MM.1S (cell line): Measurements from ENCODE around the gene RUSF1.
"Not testable (repeated sequence)": the region's sequence is repeated elsewhere in the genome, so short reads cannot be mapped to it uniquely, and the experiment has no call there.

ENCODE experiments used
- DNase-seq: peaks from one replicate; pipeline ENCODE4 v3.0.0-alpha.2; 2015
- H2AFZ ChIP-seq: fragments of 300-600 bp; sonication (generic); 2 replicates; pipeline ENCODE4 v1.6.0; 2016; ENCODE audit warnings: antibody characterized with exemption, low read length
- H3F3A ChIP-seq: fragments of 300-600 bp; sonication (generic); 2 replicates; pipeline ENCODE4 v1.6.1; 2016; ENCODE audit warnings: mild to moderate bottlenecking, antibody characterized with exemption, low read length, moderate library complexity, mixed read lengths; ENCODE audit not compliant: insufficient read depth
- H3K27ac ChIP-seq: fragments of 300-600 bp; sonication (generic); 2 replicates; pipeline ENCODE4 v1.5.1; 2016; ENCODE audit warnings: mild to moderate bottlenecking, low read length
- H3K27me3 ChIP-seq: fragments of 300-600 bp; sonication (generic); replicated peaks from 2 replicates; pipeline ENCODE4 v1.6.0; 2016; ENCODE audit warnings: low read length; ENCODE audit not compliant: insufficient read depth
- H3K36me3 ChIP-seq: fragments of 300-600 bp; sonication (generic); replicated peaks from 2 replicates; pipeline ENCODE4 v1.6.1; 2016; ENCODE audit warnings: mild to moderate bottlenecking, low read length, mixed read lengths; ENCODE audit not compliant: insufficient read depth
- H3K4me1 ChIP-seq: fragments of 300-600 bp; sonication (generic); 2 replicates; pipeline ENCODE4 v1.6.1; 2016; ENCODE audit warnings: low read length, mixed read lengths
- H3K4me2 ChIP-seq: fragments of 300-600 bp; sonication (generic); 2 replicates; pipeline ENCODE4 v1.6.0; 2016; ENCODE audit warnings: low read depth, low read length
- H3K4me3 ChIP-seq: fragments of 300-600 bp; sonication (generic); 2 replicates; pipeline ENCODE4 v1.5.1; 2016; ENCODE audit warnings: low read length, mixed read lengths
- H3K79me2 ChIP-seq: fragments of 300-600 bp; sonication (generic); 2 replicates; pipeline ENCODE4 v1.6.1; 2016; ENCODE audit warnings: mixed run types, low read length, mixed read lengths
- H3K9ac ChIP-seq: fragments of 300-600 bp; sonication (generic); 2 replicates; pipeline ENCODE4 v1.6.1; 2016; ENCODE audit warnings: low read length, mixed read lengths
- H3K9me2 ChIP-seq: fragments of 300-600 bp; sonication (generic); replicated peaks from 2 replicates; pipeline ENCODE4 v1.6.1; 2016; ENCODE audit warnings: mild to moderate bottlenecking, low read length, mixed read lengths; ENCODE audit not compliant: insufficient read depth
- H3K9me3 ChIP-seq: fragments of 300-600 bp; sonication (generic); replicated peaks from 2 replicates; pipeline ENCODE4 v1.6.1; 2016; ENCODE audit warnings: mild to moderate bottlenecking, low read length, mixed read lengths; ENCODE audit not compliant: insufficient read depth
- H4K20me1 ChIP-seq: fragments of 300-600 bp; sonication (generic); 2 replicates; pipeline ENCODE4 v1.6.1; 2016; ENCODE audit warnings: mild to moderate bottlenecking, low read length, moderate library complexity, mixed read lengths; ENCODE audit not compliant: insufficient read depth
- CTCF ChIP-seq: fragments of 300-600 bp; sonication (generic); IDR thresholded peaks from 2 replicates; pipeline ENCODE4 v1.5.1; 2016; ENCODE audit warnings: antibody characterized with exemption, low read length, mixed read lengths
- EZH2 ChIP-seq: fragments of 300-600 bp; sonication (generic); optimal IDR thresholded peaks from 2 replicates; pipeline ENCODE3; 2017; ENCODE audit warnings: low read depth, mild to moderate bottlenecking, antibody characterized with exemption, low read length, mixed read lengths
- EZH2phosphoT487 ChIP-seq: fragments of 300-600 bp; sonication (generic); IDR thresholded peaks from 2 replicates; pipeline ENCODE4 v1.6.1; 2018; ENCODE audit warnings: antibody characterized with exemption, low read length

The RUSF1 gene

GRCh38 chr16:31484491-31485171 lies 23.6 kb downstream of the RUSF1 start:
- H3K9me3 ChIP-seq, result no peaks in the 10 kb centered on the region
- DNase-seq, result no peak
- 0 out of 2 replicates have a peak, but pooled peaks cover 10% of the 10 kb centered on the region for H3K27me3 ChIP-seq
- H3K79me2 ChIP-seq, result no peaks in the 10 kb centered on the region
- no peak overlapping the region for H3K27ac ChIP-seq
- TF ChIP-seq EZH2 (no peak), EZH2phosphoT487 (no peak), CTCF (no peak)
- no peaks in the 10 kb centered on the region for H3F3A ChIP-seq
- H3K4me1 ChIP-seq, result no peaks in the 10 kb centered on the region
- no peak overlapping the region for H3K4me2 ChIP-seq
- no peaks in the 10 kb centered on the region for H3K9me2 ChIP-seq
- no peaks in the 10 kb centered on the region for H4K20me1 ChIP-seq
- H3K9ac ChIP-seq, result no peak overlapping the region
- no peak overlapping the region for H3K4me3 ChIP-seq
- no peak overlapping the region for H2AFZ ChIP-seq
- no peaks in the 10 kb centered on the region for H3K36me3 ChIP-seq

GRCh38 chr16:31484048-31484447 lies 24.1 kb downstream of the RUSF1 start:
- H3K36me3 ChIP-seq, H3K9me3 ChIP-seq, H3K4me3 ChIP-seq, H3K79me2 ChIP-seq, H3K4me2 ChIP-seq, H2AFZ ChIP-seq, H3F3A ChIP-seq, H3K9me2 ChIP-seq, DNase-seq, H3K9ac ChIP-seq, H3K4me1 ChIP-seq, H4K20me1 ChIP-seq, H3K27ac ChIP-seq: not testable (repeated sequence)
- H3K27me3 ChIP-seq, result 0 out of 2 replicates have a peak, but pooled peaks cover 10% of the 10 kb centered on the region

- Histone ChIP-seq H3K4me3 (no peak within 1 kb of the TSS), H3K9ac (no peak within 1 kb of the TSS), H3K4me2 (no peak within 1 kb of the TSS), H4K20me1 (no peaks in the 10 kb centered on the region), H3K79me2 (no peaks in the 10 kb centered on the region), H2AFZ (no peak within 1 kb of the TSS), H3F3A (no peaks in the 10 kb centered on the region), H3K27me3 (0 out of 2 replicates have a peak, but pooled peaks cover 10% of the 10 kb centered on the region), H3K4me1 (no peaks in the 10 kb centered on the region), H3K9me2 (no peaks in the 10 kb centered on the region), H3K36me3 (no peaks in the 10 kb centered on the region), H3K9me3 (no peaks in the 10 kb centered on the region), H3K27ac (no peak within 1 kb of the TSS)
- TF ChIP-seq CTCF, result no peak
- TF ChIP-seq EZH2phosphoT487, result no peak
- TF ChIP-seq EZH2, result no peak
- DNase-seq, result no peak
Observed at GRCh38 chr16:31483081-31483480, 25.1 kb downstream of the RUSF1 start, which contains the start of gene SLC5A2. Gene SLC5A2 (plus strand): TSS chr16:31483123. CDS start chr16:31483137, 14 bp downstream.

- H3K9me3 ChIP-seq, result no peaks in the 10 kb centered on the region
- H3K79me2 ChIP-seq, result no peaks in the 10 kb centered on the region
- H2AFZ ChIP-seq, result no peak overlapping the region
- H3K27ac ChIP-seq, result no peak overlapping the region
- no peak overlapping the region for H3K9ac ChIP-seq
- no peaks in the 10 kb centered on the region for H3K36me3 ChIP-seq
- H3K9me2 ChIP-seq, result no peaks in the 10 kb centered on the region
- H4K20me1 ChIP-seq, result no peaks in the 10 kb centered on the region
- H3K4me1 ChIP-seq, result no peaks in the 10 kb centered on the region
- H3K27me3 ChIP-seq, result 0 out of 2 replicates have a peak, but pooled peaks cover 13% of the 10 kb centered on the region
- no peak overlapping the region for H3K4me2 ChIP-seq
- TF ChIP-seq EZH2, result no peak
- no peak for TF ChIP-seq EZH2phosphoT487
- no peak for TF ChIP-seq CTCF
- DNase-seq, result no peak
- H3K4me3 ChIP-seq, result no peak overlapping the region
- no peaks in the 10 kb centered on the region for H3F3A ChIP-seq
Observed at GRCh38 chr16:31480851-31481536, 27.2 kb downstream of the RUSF1 start.
